BJ (cell line): ENCODE measurements around the gene FHIP1A. TPM values are rescaled to one million over a fixed set of nuclear protein-coding genes. Genes with fewer than 3 reads are reported as not detected.
"Not testable (repeated sequence)": the region's sequence is repeated elsewhere in the genome, so short reads cannot be mapped to it uniquely, and the experiment has no call there.

Experiments used
- CTCF ChIA-PET: fragments of 350-600 bp; formaldehyde crosslinking; extraction: SDS; loops from one replicate; lab custom pipeline; 2021; ENCODE audit warnings: antibody characterized with exemption, inconsistent platforms; lab: Yijun Ruan, JAX
- POLR2A ChIA-PET: fragments of 300-600 bp; sonication (Branson Sonifier 250); formaldehyde crosslinking; extraction: SDS; loops from one replicate; lab custom pipeline; 2021; ENCODE audit warnings: antibody characterized with exemption; lab: Charles Lee
- DNase-seq: peaks from one replicate; pipeline ENCODE4 v3.0.0-alpha.2; 2011; ENCODE audit warnings: low read depth
- H3K27me3 ChIP-seq: 2 replicates; pipeline ENCODE4 v1.6.0; 2011; ENCODE audit warnings: low read length; ENCODE audit not compliant: control insufficient read depth, insufficient read depth
- H3K36me3 ChIP-seq: 2 replicates; pipeline ENCODE4 v1.5.1; 2011; ENCODE audit warnings: low read length; ENCODE audit not compliant: control insufficient read depth, insufficient read depth
- H3K4me3 ChIP-seq: 2 replicates; pipeline ENCODE4 v1.5.1; 2011; ENCODE audit warnings: low read depth, mild to moderate bottlenecking, control low read depth, low read length
- polyA plus RNA-seq: library from polyadenylated mRNA; depleted of rRNA; stranded (reverse); fragments of >200 nt; gene quantifications from 2 replicates; pipeline ENCODE4 v1.2.3, GENCODE V29; 2011
- TF ChIP-seq, protein P1 (sequence below): IDR thresholded peaks from 2 replicates; pipeline ENCODE4 v1.5.1; 2011; ENCODE audit warnings: low read depth, mild to moderate bottlenecking, control low read depth, inconsistent platforms, low read length, moderate library complexity; ENCODE audit not compliant: insufficient read depth

The FHIP1A gene
- polyA plus RNA-seq, 1 experiment: 0.28 TPM

DNA sequence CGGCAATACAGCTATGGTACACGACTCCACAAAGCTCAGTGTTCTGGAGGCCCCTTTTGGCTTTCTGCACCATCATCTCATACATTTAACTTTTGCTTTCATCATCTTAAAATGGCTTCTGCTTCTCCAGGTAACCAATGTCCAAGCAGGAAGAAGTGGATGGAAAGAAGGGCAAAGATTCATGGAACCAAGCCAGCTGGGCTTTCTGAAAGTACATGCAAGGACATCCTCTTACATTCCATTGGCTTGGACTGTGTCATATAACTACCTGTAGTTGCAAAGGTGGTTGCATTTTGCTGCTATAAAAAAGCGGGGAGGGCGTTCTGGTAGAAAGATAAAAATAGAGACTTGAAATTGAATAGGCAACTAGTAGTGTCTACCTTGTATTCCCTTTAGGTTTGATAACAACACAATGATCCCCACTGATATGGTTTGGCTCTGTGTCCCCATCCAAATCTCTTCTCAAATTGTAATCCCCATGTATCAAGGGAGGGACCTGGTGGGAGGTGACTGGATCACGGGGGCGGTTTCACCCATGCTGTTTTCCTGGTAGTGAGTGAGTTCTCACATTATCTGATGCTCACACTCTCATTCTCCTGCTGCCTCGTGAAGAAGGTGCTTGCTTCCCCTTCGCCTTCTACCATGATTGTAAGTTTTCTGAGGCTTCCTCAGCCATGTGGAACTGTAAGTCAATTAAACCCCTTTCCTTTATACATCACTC lies 6.7 kb upstream of the FHIP1A start:
- H3K27me3 ChIP-seq: no peaks in the 10 kb centered on the region
- ChIA-PET CTCF (no interaction called here), POLR2A (no interaction called here)
- no peak overlapping the region for H3K4me3 ChIP-seq
- H3K36me3 ChIP-seq: no peaks in the 10 kb centered on the region
- DNase-seq: no peak
- TF ChIP-seq, protein P1, sequence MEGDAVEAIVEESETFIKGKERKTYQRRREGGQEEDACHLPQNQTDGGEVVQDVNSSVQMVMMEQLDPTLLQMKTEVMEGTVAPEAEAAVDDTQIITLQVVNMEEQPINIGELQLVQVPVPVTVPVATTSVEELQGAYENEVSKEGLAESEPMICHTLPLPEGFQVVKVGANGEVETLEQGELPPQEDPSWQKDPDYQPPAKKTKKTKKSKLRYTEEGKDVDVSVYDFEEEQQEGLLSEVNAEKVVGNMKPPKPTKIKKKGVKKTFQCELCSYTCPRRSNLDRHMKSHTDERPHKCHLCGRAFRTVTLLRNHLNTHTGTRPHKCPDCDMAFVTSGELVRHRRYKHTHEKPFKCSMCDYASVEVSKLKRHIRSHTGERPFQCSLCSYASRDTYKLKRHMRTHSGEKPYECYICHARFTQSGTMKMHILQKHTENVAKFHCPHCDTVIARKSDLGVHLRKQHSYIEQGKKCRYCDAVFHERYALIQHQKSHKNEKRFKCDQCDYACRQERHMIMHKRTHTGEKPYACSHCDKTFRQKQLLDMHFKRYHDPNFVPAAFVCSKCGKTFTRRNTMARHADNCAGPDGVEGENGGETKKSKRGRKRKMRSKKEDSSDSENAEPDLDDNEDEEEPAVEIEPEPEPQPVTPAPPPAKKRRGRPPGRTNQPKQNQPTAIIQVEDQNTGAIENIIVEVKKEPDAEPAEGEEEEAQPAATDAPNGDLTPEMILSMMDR: no peak

DNA sequence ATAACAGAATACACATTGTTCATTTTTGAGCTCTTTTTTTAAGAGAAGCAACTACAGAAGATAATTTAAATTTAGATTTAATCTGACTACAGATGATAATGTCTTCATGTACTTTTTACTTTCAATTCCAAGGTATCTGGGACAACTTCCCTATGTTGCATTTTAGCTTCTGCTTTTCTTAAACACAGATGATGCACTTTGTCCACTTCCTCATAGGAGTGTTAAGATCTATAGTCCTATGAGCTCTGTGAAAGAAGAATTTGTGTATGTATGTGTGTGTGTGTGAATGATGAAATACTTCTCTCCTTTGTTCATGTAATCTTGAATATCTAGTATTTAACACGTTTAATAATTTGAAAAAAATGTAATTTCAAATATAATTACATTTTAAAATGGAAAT lies 5.3 kb upstream of the FHIP1A start:
- CTCF ChIA-PET: no interaction called here
- TF ChIP-seq, protein P1: no peak
- Histone ChIP-seq H3K4me3 (no peak overlapping the region), H3K36me3 (no peaks in the 10 kb centered on the region), H3K27me3 (no peaks in the 10 kb centered on the region)
- no peak for DNase-seq
- POLR2A ChIA-PET: no interaction called here

DNA sequence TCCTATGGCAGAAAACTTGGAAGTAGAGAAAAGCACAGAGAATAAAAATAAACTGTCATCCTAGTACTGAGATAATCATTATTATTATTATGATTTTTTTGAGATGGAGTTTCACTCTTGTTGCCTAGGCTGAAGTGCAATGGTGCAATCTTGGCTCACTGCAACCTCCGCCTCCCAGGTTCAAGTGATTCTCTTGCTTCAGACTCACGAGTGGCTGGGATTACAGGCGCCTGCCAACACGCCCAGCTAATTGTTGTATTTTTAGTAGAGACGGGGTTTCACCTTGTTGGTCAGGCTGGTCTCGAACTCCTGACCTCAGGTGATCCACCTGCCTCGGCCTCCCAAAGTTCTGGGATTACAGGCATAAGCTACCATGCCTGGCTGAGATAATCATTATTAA lies 4.2 kb upstream of the FHIP1A start:
- H3K4me3 ChIP-seq, H3K36me3 ChIP-seq, CTCF ChIA-PET, H3K27me3 ChIP-seq, POLR2A ChIA-PET, DNase-seq: not testable (repeated sequence)

DNA sequence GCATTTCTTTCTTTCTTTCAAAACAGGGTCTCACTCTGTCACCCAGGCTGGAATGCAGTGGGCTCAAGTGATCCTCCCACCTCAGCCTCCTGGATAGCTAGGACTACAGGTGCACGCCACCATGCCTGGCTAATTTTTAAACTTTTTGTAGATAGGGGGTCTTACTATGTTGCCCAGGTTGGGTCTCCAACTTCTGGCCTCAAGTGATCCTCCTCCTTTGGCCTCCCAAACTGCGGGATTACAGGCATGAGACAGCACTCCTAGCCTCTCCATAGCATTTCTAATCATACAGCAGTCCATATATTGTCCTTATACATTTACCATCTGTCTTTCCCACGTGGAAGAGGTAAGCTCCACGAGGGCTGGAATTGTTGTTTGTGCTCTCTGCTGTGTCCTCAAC lies 2.0 kb upstream of the FHIP1A start:
- TF ChIP-seq, protein P1: no peak
- Histone ChIP-seq H3K4me3 (no peak overlapping the region), H3K27me3 (peaks cover 4% of the 10 kb centered on the region; the same call in 1 of the 2 replicates), H3K36me3 (no peaks in the 10 kb centered on the region)
- ChIA-PET POLR2A (no interaction called here), CTCF (no interaction called here)
- DNase-seq: no peak

DNA sequence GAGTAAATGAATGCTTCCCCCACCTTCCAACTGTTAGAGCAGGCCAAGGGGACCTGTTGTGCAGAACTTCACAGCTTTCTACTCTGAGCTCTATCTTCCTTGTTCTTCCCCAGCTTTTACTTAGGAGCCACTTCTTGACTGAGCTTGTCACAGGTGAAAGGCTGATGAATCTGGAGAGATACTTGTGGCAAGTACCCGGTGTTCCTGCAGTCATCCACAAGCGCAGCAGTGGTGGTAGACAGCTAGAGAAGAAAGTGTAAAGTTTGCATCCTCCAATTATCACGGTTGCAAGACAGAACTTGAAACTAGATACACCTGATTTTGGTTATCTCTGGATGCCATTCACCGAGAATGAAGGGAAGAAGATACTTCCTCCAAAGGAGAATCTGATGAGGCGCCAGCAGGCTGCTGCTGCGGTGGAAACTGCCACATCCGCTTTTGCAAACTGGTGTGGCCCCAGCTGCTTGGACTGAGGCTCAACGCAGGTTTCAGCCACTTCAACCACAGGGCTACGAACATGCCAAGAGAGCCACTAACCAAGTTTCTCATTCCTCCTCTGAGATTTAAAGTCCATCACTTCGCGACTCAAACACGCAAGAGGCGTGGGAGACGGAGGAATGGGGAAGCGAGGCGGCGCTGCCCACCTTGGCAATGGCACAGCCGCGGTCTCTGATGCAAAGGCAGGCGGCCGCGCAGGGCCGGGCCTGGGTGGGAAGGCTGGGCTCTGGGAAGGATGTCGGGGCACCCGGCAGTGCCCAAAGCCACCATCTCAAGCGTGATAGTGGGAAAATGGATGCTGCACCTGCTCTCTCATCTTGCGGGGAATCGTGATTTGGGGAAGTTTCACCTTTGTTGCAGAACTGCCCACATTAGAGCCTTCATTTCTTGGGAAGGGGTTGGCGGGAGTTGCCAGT lies 1.3 kb upstream of the FHIP1A start:
- peak overlapping the region; percentile 46 for H3K4me3 ChIP-seq
- H3K27me3 ChIP-seq: peaks cover 4% of the 10 kb centered on the region; the same call in 1 of the 2 replicates
- TF ChIP-seq, protein P1: no peak
- no peaks in the 10 kb centered on the region for H3K36me3 ChIP-seq
- DNase-seq: no peak
- ChIA-PET POLR2A (no interaction called here), CTCF (no interaction called here)
